Globus pallidus (tissue), 1 donor: ENCODE measurements around the gene PKD1L1.
"Not testable (repeated sequence)": the region's sequence is repeated elsewhere in the genome, so short reads cannot be mapped to it uniquely, and the experiment has no call there.

Experiments
- DNase-seq: peaks from one replicate; pipeline ENCODE4 v3.0.0-alpha.2; 2015; ENCODE audit warnings: low spot score

The PKD1L1 gene

GRCh38 chr7:47938574-47939165 lies 9.6 kb downstream of the PKD1L1 start:
- DNase-seq: no peak

- DNase-seq: no peak
These were observed 10.3 kb downstream of the PKD1L1 start for GRCh38 chr7:47937711-47938573.

DNA sequence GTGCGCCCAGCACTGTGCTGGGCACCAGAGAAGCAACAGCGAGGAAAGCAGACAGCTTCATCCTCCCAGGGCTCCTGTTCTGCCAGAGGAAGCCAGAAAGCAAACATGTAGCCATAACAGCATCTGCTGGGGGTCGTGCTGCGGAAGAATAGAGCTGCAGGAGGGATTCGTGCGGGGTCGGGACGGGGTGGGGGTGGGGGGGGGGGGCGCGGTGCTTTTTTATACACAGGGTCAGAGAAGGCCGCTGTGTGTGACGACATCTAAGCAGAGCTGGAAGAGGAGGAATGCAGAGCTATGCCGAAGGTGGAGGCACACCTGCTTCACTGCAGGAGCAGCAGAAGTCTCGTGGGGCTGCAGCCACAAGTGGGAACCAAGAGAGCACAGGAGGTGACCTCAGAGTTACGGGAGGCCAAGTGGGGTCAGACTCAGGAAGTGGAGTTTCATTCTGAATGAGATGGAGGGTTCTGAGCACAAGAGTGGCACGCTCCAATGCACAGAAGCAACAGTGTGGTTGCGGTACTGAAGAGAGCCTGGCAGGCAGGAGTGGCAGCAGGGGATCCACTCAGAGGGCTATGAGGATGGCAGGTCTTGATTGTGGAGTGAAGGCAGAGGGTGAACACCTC lies 11.1 kb downstream of the PKD1L1 start:
- DNase-seq: no peak

- DNase-seq: no peak
These were observed 11.9 kb downstream of the PKD1L1 start for GRCh38 chr7:47936323-47936722.

DNA sequence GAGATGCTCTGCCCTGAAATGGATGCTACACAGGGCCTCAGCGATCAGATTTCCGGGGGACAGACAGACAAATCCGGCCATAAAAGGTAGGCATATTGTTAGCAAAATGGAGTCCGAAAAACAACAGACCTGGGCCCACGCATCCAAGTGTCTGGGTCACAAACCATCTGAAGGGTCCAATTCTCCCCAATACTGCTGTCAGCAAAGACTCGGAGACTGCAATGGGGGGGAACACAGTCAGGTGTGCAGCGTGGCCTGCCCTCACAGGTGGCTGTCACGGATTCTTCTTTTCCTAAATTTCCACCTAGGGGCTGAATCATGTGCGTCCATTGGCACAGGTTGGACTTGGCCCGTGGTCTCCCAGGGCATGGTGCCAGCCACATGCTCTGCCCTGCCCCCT lies 12.9 kb downstream of the PKD1L1 start:
- no peak for DNase-seq

DNA sequence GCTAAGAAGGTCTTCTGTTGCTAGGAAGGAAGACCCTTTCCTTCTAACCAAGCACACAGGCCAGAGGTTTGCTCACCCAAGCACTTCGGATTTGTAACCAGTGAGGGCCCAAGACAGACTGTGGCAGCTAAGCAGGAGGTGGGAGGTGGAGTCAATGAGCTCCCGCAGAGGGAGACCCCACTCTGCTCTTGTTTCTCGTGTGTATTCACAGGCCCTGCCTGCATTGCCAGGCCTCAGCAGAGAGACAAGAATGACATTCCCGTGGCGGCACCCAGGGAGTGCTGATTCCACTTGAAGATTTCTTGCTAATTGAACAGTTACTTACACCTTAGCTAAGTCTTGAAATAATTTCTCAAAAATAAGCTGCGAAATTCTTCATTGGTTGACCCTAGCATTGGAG lies 13.4 kb downstream of the PKD1L1 start:
- DNase-seq: no peak

DNA sequence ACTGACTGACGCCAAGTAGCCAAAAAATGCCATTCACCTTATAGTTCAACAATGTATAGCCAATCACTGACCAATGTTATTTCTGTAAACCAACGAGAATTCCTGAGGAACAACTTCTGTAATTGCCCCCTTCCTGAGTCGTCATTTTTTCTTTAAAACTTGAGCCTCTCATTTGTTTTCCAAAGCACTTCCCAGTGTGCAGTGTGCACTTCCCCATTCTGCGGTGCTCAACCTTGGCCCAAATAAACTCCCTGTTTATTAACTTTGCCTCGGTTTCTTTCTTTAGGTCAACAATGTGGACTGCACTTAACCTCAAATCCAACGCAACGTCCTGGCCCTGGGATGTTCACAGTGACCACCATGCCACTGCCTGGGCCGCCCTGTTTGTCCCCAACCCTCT lies 15.1 kb downstream of the PKD1L1 start:
- no peak for DNase-seq

- no peak for DNase-seq
These were observed 15.7 kb downstream of the PKD1L1 start for GRCh38 chr7:47932466-47933037.

DNA sequence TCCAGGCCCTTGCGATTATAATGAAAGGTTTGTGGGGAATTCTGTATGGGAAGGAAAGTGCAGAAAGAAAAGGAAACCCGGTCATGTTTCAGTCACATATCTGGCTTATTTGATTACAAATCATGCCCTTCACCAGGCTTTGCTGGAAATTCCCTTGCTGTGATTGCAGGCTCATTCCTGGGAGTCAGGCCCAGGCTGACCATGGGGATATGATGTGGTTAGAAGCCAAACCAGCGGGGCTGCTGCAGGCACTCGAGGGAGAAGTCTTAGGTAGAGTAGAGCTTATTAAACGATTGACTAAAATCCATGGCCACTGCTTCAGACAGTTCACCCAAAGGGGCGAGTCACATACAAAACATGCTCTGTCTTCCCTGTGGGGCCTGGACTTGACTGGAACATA lies 16.2 kb downstream of the PKD1L1 start:
- DNase-seq: no peak

DNA sequence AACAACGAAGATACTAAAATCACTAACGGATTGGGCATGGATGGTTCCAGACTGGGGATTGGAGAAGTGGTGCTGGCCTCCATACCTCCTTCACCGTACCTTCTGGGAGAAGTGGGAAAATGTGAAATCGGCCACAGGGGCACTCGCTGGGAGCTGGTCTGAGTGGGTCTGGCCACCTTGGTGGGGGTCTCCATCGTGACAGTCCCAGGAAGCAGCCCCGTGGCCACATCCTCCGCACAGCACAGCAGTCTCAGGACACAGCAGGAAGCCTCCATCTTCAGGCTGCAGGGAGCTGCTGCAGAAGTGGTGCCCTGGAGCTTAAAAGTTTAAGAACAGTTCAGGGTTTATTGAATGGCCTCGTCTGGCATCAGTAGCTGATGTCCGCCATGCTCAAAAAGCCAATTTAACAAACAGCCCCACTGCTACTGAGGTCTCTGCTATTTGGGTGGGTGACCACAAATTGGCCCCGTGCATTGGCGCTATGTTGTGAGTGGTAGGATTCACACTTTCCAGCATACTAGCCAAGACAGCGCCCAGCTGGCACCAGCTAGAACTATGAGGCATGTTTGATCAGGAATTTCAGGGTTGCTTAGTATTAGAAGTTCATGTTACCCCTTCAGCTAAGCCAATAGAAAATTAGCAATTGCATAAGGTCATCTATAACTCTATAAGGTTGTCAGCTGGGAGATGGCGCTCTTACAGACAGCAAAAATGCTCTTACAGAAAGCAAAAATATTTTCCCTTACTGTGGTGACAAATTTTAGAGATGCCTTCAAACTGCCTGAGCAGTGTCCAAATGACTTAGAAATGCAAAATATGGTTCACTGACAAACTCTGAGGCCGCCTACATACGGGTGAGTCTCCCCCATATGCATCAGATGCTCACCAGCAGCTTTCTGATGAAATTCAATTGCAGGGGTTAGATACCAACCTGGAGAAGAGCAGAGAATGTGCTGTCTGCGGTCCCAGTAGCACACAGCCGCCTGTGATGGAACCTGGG lies 17.0 kb downstream of the PKD1L1 start:
- DNase-seq: no peak

DNA sequence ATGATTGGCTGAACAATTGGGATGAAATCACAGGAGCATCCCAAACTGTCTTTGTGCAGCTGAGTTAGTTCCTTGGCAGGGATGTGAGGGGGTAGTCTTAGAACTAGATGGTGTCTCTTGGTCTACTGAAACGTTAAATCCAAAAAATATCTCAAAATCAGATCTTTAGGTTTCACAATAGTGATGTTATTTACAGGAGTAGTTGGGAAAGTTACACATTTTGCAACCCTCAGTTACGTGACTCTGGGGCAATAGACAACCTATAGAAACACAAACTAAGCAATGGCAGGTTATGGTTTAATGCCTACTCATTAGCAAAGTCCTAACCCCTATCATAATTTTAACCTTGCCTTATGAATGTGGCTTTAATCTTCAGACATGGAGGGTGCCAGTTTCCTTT lies 24.0 kb downstream of the PKD1L1 start:
- no peak for DNase-seq

- not testable (repeated sequence) for DNase-seq
These were observed 25.0 kb downstream of the PKD1L1 start for GRCh38 chr7:47923081-47923875.

- not testable (repeated sequence) for DNase-seq
These were observed 31.8 kb downstream of the PKD1L1 start for GRCh38 chr7:47916514-47916913.

- no peak for DNase-seq
These were observed 32.7 kb downstream of the PKD1L1 start for GRCh38 chr7:47915616-47915976.

DNA sequence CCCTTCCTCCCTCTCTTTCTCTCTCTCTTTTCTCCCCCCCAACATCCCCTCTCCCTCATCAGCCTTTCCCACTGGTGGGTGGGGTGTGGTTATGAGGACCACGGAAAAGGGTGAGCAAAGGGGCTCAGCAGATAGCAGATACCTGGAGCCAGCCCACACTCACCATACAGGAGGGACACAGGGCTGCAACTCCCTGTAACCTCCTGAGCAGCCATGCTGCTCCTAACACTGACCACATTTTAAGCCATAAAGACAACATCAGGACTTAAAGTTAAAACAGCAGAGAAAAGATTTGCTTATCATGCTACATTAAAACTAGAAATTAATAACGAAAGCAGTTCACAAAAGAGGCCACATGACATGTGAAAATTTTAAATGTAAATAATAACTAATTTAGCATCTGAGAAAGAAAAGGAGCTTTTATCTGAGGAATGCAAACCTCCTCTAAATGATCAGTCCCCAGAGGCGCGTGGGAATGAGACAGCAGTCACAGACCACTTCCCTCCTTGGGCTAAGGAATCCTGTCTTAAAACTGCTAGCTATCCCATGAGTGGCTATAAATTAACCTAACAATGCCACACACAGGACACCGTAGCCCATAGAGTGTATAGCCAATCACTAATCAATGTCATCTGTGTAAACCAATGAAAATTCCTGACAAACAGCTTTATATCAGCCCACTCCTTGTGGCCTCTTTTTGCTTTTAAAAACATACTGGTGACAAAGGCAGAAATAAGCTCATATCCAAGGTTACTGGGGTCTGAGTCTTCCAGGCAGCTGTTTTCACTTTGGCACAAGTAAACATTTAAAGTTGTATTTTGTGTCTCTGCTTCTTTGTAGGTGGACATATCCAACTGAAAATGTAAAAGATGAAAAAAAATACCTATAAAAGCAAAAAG lies 33.3 kb downstream of the PKD1L1 start:
- no peak for DNase-seq

GRCh38 chr7:47912332-47912731 lies 35.9 kb downstream of the PKD1L1 start:
- DNase-seq: no peak

GRCh38 chr7:47908720-47909119 lies 39.5 kb downstream of the PKD1L1 start:
- no peak for DNase-seq

- DNase-seq: no peak
These were observed 40.2 kb downstream of the PKD1L1 start for GRCh38 chr7:47907981-47908616.

DNA sequence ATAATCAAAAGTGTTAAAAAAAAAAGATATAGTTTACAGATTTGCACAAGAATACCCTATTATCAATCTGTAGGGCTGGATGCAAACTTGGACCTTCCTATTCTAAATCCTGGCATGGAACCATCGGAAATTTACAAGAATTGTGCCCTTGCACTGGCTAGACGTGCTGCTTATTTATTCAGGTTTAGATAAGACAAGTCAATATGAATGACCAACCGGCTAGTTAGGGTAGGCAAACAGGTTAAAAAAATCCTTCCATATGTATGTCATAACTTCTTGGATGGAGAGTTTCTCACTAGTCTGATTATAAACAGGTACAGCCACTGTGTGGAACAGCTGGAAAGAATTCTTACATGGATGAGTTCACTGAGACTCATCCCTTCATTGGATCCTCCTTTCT lies 41.4 kb downstream of the PKD1L1 start:
- no peak for DNase-seq
